OCI-M2 (cell line): ENCODE data around the gene GALNT7.
"Not testable (repeated sequence)": the region's sequence is repeated elsewhere in the genome, so short reads cannot be mapped to it uniquely, and the experiment has no call there.

ENCODE experiments used
- DNase-seq: peaks from one replicate; lab custom pipeline; 2025; ENCODE audit not compliant: unreplicated experiment; lab: John Stamatoyannopoulos, UW

Gene GALNT7

DNA sequence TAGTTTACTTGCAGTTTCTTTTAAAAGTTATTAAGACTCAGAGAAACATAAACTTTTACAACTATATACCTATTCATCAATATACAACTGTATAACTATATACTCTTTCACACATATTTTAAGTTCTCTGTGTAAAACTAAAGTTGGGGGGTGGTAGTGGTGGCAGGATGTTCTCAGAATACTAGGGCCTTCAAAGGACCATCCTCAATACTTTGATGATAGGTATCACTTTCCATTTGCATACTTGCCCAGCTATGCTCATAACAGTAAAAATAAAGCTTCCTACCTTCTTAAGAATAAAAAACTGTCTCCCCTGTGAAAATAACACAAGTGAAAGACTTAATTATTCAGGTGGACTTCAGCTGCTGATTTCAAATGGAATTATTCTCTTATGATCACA is 2.9 kb upstream of the GALNT7 start:
- DNase-seq = no peak

DNA sequence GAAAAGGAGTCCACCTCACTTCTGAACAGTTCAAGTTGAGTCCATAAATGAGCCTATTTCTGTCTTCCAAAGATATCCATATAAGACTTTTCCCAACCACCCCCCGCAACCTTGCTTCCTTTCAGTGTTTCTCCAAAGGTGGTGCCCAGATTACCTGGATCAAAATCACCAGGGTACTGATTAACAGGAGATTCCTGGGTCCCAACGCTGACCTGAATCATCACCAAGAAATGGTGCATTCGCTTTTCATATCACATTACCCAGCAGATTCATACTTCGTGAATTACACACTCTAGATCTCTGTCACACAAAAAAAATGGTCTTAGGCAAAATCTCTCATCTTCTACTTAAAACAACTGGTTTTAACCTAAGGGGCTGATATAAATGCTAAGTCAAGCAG is 2.1 kb upstream of the GALNT7 start:
- no peak for DNase-seq

DNA sequence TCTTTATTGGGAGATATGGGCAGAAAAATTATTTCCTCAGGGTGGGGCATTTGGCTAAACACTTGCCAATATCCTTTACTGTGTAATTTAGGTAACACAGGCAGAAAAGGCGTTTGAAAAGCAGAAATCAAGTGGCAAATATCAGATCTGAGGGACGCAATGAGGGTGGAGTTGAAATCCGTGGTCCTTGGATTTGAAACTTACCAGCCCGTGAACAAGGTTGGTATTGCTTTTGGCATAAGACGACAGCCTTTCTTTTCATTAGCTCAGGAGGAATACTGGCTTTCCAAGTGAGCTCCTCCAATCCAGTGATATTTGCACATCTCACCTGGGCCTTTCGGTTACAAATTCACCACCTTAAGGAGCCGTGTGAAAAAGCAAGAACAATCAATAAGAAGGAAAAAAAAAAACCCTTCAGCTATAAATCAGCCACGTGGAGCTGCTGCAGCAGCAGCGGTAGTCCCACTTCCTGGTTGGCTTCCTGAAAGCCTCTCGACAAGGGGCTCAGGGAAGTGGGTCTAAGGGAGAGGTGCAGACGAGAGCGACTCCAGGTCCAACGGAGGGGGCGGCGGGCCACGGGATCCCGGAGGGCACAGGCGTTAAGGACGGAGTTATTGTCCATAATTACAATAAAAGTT is 734 bp upstream of the GALNT7 start:
- DNase-seq = no peak

GRCh38 chr4:173169178-173169427 is 492 bp downstream of the GALNT7 start:
- no peak for DNase-seq

DNA sequence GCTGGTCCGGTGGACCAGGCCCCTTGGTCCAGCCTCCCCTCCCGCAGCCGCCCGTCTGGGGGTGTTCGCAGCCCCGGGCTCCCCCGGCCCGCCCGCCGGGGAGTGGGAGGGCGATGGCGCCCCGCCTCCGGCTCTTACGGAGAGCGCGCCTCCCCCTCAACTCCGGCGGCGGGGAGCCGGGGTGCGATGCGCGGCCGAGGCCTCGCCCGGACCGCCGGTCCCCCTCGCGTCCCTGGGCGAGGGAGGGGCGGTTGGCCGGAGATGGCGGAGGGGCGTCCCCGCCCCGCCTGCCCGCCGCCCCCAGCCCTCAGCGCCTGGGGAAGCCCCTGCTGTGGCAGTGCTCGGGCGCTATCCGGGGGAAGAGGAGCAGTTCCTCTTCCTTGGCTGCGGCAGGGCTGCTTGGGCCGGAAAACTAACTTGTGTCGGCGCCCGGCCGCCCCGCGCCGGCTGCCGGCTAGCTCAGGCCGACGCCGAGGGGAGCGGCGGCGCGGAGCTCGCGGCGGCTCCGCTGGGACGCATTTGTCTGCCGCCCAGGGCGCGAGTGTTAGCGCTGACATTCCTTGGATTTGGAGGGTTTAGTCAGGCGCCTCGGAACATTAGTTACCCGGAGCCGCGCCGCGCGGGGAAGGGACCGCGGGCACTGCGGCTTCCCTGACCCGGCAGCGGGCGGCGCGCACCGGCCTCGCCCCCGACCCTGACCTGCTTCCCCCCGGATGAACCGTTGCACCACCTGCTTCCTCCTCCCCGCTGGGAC is 994 bp downstream of the GALNT7 start:
- DNase-seq = no peak

- no peak for DNase-seq
Measured at GRCh38 chr4:173170182-173170778, 1.7 kb downstream of the GALNT7 start.

- DNase-seq = no peak
Measured at GRCh38 chr4:173171098-173171497, 2.5 kb downstream of the GALNT7 start.

GRCh38 chr4:173171987-173172386 is 3.4 kb downstream of the GALNT7 start:
- DNase-seq = no peak

DNA sequence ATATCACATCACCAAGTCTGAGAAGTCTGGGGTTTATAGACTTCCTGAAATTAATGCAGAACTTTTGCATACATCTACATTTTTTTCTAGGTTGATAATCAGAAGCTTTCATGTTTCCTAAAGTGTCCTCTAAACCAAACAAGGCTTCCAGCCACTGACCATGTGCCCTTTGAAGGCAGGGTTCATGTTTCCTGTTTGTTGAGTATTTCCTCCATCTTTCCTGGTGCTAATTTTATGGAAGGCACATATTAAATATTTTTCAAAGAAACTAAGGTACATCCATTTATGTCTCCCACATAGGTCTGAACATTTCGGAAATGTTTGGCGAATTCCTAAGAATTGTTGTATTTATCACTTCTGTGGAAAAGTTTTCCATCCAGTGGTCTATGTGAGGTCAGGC is 5.6 kb downstream of the GALNT7 start:
- DNase-seq = no peak

- DNase-seq = no peak
Measured at GRCh38 chr4:173174594-173175012, 6.0 kb downstream of the GALNT7 start.

DNA sequence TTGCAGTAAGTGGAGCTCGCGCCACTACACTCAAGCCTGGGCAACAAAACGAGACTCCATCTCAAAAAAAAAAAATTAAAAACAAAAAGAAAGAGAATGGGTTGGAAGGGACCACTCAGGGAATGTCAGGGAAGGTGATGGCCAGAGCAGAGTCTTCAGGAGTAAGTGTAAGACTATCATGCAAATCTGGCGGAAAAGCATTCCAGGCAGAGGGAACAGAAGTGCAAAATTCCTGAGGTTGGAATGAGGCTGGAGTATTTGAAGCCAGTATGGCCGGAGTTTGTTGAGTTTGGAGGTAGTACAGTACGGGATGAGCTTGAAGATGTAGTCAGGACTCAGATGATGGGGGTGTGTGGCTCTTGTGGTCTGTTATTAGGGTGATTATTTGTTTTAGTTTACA is 7.4 kb downstream of the GALNT7 start:
- DNase-seq = no peak

DNA sequence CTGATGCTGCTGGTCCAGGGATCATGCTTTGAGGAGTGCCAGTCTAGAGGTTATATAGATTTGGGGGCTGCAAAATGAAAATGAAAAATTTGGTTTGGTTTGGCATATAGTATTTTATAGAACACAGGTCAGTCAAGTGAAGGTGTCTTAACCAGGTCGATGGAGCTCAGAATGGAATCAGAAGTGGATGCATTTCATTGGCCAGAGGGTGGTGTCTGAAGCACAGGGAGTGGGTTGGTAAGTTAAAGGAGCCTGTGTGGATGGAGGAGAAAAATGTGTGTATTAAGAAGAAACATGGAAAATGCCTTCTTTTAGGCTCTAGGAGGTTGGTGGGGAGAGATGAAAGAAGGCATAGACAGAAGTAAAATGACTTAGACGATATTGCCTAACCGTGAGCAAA is 8.6 kb downstream of the GALNT7 start:
- DNase-seq = no peak

DNA sequence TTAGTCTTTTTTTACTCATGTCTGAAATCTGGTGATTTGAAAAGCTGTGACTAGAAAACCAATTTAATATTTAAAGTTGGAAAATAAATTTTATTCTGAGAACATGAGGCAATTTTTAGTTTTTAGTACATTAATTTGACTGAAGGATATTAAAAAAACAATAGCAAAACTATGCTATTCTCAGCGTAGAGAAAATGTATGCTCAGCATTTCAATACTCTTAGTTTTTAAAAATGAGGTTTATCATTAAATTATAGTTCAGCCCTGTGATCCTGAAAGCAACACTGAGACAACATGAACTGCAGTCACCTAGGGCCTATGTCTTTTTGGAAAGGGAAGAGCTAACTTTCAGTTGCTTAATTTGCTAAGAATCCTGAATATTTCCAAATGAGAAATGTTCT is 9.5 kb downstream of the GALNT7 start:
- no peak for DNase-seq

GRCh38 chr4:173181848-173182247 is 13.2 kb downstream of the GALNT7 start:
- DNase-seq = no peak

DNA sequence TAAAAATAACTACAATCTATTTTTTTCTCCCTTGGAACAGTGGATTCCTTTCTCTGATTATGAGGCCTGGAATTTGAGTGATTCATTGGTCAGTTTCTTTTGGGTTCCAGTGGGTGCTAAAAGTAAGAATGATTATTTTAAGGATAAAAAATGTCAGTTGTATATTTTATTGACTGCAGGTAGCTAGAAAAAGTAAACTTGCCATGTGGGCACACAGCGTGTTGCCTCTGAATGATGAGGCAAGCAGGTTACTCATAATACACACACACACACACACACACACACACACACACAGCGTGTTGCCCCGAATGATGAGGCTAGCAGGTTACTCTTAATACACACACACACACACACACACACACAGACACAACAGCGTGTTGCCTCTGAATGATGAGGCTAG is 13.8 kb downstream of the GALNT7 start:
- no peak for DNase-seq

DNA sequence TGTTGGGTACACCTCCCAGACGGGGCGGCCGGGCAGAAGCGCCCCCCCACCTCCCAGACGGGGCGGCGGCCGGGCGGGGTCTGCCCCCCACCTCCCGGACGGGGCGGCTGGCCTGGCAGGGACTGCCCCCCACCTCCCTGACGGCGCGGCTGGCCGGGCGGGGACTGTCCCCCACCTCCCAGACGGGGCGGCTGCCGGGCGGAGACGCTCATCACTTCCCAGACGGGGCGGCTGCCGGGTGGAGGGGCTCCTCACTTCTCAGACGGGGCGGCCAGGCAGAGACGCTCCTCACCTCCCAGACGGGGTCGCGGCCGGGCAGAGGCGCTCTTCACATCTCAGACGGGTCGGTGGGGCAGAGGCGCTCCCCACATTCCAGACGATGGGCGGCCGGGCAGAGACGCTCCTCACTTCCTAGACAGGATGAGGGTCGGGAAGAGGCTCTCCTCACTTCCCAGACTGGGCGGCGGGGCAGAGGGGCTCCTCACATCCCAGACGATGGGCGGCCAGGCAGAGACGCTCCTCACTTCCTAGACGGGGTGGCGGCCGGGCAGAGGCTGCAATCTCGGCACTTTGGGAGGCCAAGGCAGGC is 15.1 kb downstream of the GALNT7 start:
- DNase-seq = not testable (repeated sequence)

DNA sequence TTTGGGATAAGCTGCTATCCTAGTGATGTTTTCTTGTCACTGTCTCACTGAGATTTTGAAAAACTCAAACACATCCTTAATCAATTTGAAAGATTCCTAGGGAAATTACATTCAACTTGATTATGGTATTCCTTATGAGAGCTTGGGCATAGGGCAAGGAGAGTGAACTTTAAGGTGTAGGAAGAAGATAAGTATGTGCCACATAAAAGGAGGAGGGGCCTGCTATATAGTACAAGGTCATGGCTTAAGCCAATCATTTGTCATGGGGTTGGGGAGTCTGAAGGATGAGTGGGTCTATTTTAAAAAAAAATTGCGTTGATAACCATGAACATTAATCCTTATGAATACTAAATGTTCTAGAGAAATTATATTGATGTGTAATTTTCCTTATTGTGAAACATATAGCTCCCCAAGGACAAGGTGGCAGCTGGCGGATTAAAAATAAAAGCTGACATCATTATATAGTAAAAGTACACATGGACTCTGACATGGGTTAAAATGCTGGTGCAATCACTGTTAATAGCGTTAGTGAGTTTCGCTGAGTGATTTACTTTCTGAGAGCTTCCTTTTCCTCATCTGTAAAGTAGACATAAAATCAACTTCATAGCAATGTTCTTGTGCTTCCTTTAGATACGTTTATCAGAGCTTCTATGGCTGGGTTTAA is 17.4 kb downstream of the GALNT7 start:
- DNase-seq = no peak

DNA sequence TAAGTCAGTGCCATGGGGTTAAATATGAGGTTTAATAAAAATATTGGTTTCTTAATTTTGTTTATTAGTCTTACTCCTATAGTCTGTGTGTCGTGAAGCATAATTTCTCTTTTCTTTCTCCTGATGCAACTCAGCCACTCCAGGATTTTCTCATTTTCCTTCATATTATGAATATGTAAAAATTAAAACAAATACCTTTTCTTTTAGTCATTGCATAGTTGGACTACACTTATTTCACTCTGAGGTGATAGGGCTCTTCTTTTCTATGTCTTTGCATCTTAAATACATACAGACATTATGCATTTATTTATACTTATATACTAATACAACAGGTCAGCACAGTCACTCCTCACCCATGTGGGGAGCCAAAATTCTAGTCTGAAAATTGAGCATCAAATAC is 19.1 kb downstream of the GALNT7 start:
- DNase-seq = no peak

GRCh38 chr4:173188648-173189047 is 20.0 kb downstream of the GALNT7 start:
- no peak for DNase-seq

- no peak for DNase-seq
Measured at GRCh38 chr4:173189117-173189693, 20.6 kb downstream of the GALNT7 start.

- DNase-seq = no peak
Measured at GRCh38 chr4:173191623-173192041, 23.0 kb downstream of the GALNT7 start.
